G401.6 (cell line): ENCODE results near the gene CECR2.

Experiments
- FAIRE-seq: peaks from 2 replicates; lab custom pipeline; 2012; peaks lifted over from hg19 to GRCh38; lab: Jason Lieb, UNC

The CECR2 gene

DNA sequence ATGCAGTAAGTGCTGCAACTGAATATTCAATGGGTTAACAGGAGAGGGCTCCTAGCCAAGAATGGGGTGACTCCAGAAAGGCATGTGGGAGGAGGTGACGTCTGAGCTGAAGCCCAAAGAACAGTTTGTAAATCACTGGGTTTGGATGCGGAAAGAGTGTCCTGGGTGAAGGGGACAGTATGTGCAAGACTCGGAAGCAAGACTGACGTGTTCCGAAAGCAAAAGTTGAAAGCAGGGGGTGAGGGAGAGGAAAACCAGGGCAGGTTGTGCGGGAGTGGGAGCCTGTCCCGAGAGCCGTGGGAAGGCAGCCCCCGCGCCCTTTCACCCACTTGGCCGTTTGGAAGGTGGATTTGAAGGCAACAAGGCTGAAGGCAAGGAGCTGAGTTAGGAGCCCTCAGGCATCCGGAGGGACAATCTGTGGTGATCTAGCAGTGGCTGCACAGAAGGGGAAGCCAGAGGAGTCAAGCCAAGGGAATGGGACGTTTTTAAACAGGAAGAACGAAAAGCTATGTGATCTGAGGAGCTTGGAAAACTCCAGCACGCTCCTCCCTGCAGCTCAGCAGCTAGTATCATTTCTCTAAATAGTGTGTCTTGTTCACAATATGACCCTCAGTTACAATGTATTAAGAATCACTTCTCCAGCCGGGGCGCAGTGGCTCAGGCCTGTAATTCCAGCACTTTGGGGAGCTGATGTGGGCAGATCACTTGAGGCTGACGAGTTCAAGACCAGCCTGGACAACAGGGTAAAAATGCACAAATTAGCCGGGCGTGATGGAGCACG lies 201.8 kb downstream of the CECR2 start:
- peak; percentile 21 for FAIRE-seq

DNA sequence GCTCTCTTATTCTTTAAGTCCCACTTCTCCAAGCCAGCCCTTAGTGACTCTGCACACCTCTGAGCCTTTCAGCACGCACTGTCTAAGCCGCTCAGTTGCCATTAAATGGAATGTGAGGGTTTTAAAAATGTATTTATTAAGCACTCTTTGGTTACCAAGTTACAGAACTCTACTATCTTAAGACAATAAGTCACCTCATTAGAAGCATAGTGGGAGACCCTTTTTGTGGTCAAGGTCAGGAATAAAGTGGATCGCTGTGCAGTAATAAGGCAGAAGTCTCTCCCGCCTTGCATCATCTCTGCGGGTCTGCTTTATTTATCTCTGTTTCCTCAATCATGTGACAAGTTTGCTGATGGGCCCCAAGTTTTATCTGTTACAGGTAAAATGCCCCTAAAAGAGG lies 205.9 kb downstream of the CECR2 start:
- peak; percentile 75 for FAIRE-seq

DNA sequence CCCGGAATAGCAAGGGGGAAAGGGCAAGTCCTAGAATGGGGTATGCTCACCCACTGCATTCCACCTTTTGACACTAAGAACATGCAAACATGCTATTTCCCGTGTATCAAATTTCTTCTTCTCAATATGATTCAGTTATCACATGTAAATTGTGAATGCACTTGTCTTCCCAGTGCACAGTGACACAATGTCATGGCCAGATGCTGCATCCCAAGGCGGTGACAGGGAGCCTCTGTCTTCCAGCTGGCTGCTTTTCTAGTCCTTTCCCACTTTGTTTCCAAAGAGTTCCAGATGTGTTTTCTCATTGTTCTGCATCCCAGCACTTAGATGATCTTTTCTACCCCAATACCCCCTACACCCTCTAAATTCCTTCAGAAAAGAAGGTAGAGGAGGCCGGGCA lies 206.4 kb downstream of the CECR2 start:
- no peak for FAIRE-seq

DNA sequence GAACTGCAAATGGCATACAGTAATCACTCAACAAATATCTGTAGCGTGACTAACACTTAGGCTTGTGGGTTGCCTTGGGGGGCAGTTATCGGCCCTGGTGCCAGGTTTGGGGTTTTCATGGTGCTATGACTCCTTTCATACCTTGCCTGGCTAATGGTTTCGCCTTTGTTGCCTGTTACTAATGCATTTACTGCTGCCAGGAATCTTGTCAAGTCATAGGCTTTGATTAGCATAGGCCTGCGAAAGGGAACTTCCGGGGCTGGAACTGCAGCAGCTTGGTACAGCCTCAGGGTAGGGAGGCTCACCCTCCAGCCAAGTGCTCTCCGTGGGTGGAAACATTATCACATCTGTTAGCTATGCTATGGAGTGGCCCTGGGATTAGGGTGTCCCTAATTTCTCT lies 207.2 kb downstream of the CECR2 start:
- FAIRE-seq = peak; percentile 92

DNA sequence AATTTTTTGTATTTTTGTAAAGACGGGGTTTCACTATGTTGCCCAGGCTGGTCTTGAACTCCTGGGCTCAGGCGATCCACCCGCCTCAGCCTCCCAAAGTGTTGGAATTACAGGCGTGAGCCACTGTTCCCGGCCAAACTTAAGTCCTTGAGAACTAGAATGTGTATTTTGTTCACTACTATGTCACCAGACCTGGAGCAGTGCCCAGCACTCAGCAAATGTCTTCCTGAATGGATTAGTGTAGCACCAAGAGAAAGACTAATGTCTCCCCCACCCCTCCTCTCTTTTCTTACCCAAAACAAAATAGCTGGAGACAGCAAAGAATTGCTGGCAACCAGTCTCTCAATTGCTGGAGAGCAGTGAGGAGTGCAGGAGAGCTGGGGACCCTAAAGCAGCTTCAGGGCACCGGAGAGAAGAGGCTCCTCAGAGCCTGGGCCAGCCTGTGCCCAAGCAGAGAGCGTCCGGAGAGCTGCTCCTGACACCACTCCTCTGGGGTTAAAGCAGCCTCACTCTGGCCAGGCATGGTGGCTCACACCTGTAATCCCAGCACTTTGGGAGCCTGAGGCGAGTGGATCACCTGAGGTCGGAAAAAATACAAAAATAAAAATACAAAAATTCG lies 209.0 kb downstream of the CECR2 start:
- no peak for FAIRE-seq

DNA sequence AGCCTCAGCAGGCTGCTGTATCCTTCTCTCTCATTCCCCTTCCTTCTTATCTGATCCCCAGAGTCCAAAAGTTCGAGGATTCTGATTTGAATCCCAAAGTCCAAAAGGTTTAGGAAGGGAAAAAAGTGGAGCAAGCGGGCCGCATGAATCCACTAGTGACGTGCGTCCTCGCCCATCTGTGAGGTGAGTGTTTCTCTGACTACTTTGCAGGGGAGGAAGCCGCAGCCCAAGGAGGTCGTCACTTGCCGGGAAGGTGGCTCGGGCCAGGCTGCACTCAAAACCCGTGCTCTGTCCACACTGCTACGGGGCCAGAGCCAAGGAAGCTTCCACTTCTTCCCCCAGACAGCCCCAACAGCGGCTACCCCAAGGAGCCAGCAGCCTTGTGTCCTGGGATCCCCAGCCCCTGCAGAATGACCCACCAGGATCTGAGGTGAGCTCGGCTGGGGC lies 210.3 kb downstream of the CECR2 start:
- no peak for FAIRE-seq

DNA sequence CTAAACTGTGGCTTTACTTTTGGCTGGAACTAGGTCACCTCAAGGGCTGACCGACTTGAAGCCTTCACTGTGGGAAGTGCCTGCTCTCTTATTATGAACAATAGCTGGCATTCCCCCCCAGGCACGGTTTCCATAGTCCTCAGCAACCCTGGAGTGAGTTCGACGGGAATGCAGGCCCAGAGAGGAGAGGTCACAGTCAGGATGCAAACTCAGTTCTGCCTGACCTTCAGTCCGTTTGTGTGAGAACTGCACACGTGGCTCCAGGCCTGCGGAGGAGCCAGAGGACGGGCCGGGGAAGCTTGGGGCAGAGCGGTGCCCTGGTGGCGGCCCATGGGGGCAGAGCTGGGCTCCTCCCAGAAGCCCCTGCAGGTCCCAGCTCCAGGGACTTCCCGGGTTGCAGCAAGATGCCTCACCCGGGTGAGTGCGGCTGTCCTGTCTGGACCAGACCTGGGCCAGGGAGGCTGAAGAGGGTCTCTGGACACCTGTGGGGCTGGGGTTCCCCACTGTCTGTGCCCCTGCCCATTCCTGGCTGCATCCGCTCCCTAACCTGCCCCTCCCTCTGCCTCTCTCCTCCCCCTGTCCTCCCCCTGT lies 211.3 kb downstream of the CECR2 start:
- no peak for FAIRE-seq

DNA sequence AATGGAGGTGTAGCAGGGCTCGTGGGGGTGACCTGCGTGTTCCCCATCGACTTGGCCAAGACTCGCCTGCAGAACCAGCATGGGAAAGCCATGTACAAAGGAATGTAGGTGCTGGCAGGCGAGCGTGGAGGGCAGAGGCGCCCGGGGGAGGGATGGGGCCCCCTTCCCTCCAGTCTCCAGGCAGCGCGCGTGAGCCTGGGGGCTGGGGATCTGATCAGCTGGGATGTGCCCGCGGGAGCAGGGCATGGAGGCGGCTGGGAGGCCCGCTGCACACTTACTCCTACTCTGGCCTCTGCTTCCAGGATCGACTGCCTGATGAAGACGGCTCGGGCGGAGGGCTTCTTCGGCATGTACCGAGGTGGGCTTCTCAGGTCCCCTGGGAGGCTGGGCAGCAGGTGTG lies 211.8 kb downstream of the CECR2 start:
- FAIRE-seq = no peak

DNA sequence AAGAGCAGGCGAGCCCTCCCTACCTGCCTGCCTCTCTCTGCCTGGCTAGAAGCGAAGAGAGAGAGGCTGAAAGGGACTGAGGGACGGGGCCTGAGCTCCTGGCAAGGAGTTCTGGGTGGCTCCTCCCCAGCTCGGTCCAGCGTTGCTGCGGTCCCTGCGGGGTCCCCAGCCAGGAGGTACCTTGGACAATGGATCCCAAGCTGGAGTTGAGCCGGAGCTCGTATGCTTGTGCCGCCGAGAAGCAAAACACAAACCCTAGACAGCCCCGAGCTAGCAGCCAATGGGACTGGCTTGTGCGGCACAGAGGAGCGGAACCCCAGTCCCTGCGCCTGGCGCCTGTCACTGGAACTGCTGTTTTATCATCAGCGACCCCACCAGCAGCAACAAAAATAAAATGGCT lies 212.4 kb downstream of the CECR2 start:
- FAIRE-seq = no peak

DNA sequence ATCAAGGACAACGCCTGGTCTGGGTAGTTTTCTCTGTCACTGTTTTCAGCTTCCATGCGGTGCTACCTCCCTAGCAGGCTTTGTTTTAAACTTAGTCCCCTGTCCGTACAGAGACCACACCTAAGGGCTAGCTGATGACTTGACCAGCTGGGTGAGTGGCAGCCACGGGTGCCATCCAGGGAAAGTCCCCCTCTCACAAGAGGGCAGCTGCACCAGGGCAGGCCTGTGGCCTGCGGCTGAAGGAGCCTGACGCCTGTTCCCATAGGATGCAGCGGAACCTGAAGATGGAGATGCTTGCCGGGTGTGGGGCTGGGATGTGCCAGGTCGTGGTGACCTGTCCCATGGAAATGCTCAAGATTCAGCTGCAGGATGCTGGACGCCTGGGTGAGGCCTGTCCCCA lies 213.9 kb downstream of the CECR2 start:
- no peak for FAIRE-seq

DNA sequence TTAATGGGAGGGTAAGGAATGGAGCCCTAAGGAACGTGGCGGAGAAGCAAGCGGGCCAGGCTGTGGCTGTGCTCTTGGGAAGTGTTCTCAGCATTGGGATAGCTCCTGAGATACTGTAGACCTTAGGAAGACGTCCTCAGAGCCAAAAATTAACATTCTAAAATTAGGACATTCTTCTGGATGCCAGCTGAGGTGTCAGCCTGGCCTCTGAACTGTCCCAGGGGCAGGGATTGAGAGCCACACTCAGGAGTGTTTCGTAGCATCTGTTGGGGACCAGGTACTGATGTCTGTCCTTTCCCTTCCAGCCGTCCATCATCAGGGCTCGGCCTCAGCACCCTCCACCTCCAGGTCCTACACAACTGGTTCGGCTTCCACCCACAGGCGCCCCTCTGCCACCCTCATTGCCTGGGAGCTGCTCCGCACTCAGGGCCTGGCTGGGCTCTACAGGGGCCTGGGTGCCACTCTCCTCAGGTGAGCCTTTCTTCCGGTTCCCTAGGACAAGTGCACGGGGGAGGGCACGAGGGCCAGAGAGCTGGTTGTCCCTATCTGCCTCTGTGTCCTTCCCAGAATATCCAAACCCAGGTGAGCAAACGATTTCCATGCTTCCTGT lies 217.7 kb downstream of the CECR2 start:
- no peak for FAIRE-seq

DNA sequence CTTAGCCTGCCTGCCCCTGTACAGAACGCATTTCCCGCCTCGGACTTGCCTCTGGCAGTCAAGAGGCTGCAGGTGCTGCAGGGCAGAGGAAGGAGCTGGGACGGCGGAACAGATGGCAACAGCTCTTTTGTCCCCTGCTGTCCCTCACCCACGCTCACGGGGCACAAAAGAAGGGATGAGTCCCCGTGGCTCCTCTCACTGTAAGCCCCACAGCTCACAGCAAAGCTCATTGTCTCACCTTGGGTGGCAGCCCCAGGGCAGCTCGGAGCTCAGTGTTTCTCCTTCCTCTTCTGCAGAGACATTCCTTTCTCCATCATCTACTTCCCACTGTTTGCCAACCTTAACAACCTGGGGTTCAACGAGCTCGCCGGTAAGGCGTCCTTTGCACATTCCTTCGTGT lies 218.4 kb downstream of the CECR2 start:
- no peak for FAIRE-seq

DNA sequence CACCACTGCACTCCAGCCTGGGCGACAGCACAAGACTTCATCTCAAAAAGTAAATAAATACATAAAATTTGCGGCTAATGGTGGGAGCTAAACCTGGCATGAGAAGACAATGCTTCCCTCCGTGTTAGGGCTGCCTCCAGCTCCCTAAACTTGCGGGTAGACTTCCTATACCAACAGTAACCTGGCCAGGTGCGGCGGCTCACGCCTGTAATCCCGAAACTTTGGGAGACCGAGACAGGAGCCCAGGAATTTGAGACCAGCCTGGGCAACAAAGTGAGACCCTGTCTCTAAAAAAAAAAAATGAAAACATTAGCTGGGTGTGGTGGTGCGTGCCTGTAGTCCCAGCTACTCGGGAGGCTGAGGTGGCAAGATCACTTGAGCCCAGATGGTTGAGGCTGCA lies 219.3 kb downstream of the CECR2 start:
- FAIRE-seq = no peak

DNA sequence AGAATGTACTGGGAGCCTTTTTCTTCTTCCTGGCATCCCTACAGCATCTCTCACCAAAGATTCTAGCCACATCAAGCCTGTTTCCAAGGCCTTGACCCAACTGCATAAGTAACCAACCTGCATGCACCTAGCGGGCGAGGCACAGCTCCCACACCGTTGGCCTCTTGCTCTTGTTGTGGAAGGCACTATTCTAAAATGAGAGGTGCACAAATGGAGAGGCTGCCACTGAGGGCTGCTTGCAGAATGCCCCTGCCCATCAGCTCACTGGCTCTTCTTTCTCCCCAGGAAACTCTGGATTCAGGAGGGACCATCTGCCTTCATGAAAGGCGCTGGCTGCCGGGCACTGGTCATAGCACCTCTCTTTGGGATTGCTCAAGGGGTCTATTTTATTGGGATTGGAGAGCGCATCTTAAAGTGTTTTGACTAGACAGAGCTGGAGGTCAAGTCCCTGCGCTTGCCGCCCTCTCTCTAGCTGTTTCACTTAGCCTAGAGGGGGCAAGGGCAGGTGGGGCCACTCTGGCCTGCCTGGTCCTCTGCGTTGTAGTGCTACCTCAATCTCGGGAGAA lies 220.6 kb downstream of the CECR2 start:
- FAIRE-seq = no peak

DNA sequence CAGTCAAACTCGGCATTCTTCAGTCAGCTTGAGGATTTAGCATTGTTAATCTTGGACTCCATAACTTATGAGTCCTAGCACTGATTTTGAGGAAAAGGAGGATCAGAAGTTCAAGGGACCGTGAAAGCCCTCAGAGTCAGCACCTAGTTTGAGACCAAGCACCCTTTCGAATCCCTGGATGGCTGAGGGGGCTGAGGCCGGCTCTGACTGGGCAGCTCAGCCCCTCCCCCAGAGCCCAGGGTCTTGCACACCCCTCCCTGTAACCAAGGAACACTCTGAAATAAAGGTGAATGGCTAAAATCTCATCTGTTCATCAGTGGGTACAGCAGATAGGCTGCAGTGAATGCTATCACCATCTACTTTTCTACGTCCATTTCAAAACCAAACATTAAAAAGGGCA lies 221.3 kb downstream of the CECR2 start:
- no peak for FAIRE-seq

DNA sequence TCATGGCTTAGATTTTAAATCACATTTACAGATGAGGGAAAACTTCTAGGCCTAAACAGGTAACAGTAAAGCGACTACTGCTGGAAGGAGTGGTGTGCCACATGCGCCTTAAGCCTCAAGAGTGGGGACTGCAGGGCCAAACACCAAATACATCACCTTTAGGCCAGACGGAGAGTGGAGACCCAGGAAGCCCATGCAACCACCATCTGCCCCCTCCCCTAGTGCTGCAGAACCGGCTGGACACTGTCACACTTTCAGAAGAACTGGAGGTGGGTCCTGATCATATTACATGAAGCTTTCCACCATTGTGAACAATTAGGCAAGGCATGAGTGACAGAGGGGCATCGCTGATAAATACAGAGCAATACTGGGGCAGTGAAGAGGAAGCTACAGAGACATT lies 222.9 kb downstream of the CECR2 start:
- no peak for FAIRE-seq

DNA sequence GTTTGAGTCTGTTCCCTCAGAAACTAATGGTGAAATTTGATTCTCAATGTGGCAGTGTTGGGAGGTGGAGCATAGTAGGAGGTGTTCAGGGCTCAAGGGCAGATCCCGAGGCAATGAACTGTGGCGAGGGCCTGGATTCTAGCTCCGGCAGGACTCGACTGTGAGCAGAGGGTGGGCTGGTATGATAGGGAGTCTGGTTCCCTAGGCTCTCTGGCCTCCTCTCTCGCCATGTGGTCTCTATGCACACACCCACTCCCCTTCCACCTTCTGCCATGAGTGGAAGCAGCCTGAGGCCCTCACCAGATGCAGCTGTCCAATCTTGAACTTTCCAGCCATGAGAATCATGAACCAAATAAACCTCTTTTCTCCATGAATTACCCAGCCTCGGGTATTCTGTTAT lies 227.0 kb downstream of the CECR2 start:
- no peak for FAIRE-seq

DNA sequence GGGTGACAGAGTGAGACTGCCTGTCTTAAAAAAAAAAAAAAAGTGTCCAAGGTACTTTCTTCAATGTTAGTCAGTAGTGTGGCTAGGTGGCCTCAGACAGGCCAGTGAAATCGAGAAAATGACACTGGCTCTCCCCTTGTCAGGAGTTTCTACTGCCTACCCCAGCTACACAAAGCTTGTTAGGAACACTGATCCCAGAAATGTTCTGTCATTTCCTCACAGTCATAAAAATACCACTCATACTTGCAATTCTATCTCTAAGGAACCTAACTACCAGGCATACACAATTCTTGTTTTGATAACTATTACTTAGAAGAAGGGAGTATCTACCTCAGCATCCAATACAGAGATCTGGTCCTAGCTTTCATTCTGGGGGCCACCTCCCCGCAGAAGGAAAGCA lies 228.0 kb downstream of the CECR2 start:
- no peak for FAIRE-seq

DNA sequence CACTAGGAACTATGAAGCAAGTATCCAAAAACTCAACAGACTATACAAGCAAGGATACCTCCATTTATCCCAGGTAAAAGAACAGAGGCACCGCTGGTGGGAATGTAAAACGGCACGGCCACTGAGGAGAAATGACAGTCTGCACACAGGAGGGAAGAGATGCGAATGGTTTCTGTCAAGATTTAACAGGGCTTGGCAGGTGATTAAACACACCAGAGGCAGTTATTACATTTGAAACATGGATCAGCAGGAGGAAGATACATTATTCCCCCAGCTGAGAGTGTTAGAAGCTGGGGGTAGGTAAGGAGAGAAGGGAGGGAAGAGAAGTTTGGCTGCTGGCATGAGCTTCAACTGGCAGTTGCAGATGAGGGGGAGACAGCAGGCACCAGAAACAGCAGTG lies 229.1 kb downstream of the CECR2 start:
- no peak for FAIRE-seq

DNA sequence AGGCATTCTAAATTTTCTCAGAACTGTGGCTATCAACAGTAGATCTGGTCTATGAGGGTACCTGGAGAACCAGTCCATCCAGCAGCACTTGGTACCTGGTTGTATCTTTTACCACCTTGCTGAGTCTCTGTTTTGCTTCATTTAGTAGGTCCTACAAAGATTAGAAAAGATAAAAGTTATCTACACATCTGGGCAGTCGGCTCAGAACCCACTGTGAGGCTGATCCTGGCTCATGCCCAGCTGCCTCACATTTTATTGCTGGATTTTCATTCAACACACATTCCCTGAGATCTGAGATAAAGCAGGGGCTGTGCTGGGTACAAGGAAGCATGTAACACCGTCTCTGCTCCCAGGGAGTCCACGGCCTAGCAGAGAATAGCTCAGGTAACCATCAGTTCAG lies 231.8 kb downstream of the CECR2 start:
- FAIRE-seq = no peak

DNA sequence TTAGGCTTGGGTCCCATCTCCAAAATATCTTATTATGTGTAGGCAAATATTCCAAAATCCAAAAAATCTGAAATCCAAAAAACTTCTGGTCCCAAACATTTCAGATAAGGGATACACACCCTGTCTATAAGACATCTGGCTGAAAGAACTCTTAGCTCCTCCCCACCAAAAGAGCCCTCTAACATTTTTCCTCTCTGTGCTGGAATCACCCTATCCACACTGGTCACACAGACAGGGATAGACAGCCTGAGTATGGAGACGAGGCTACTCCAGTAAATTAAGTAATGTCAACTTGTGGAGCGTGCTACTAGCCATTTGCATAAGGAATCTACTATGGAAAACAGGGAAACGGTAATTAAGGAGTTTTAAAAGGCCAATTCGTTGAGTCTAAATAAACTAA lies 234.4 kb downstream of the CECR2 start:
- FAIRE-seq = no peak

DNA sequence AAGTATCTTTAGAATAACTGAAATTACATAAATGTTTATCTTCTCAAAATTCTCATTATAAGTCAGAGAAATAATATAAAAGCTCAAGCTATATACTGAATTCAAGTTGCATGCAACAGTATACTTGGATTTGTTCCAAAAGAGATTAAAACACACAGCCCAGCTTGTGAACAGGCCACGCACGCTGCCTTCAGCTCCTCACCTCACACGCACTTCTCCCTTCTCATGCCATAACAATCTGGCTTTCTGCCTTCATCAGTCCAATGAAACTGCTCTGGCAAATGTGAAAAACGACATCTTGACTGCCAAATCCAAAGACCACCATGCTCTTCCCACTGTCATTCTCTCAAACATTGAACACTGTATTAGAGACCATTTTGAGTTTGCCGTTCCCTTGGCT lies 237.2 kb downstream of the CECR2 start:
- FAIRE-seq = no peak
